GM10248 (cell line): ENCODE results near the gene ACTN4.

Source experiments
- CTCF ChIA-PET: fragments of 300-600 bp; sonication (Branson Sonifier 250); formaldehyde crosslinking; extraction: SDS; loops from one replicate; lab custom pipeline; 2021; ENCODE audit warnings: antibody characterized with exemption; lab: Yijun Ruan, JAX
- POLR2A ChIA-PET: fragments of 350-650 bp; sonication (Branson Sonifier 250); formaldehyde crosslinking; extraction: SDS; loops from one replicate; lab custom pipeline; 2020; ENCODE audit warnings: antibody characterized with exemption; lab: Yijun Ruan, JAX
- DNase-seq: peaks from one replicate; pipeline ENCODE4 v3.0.0; 2012; ENCODE audit errors: extremely low spot score
- TF ChIP-seq, protein P1 (sequence below): IDR thresholded peaks from 2 replicates; pipeline ENCODE4 v1.5.1; 2012; ENCODE audit warnings: mild to moderate bottlenecking, low read depth; ENCODE audit errors: extremely low read depth, missing control alignments, control extremely low read depth

ACTN4 gene

DNA sequence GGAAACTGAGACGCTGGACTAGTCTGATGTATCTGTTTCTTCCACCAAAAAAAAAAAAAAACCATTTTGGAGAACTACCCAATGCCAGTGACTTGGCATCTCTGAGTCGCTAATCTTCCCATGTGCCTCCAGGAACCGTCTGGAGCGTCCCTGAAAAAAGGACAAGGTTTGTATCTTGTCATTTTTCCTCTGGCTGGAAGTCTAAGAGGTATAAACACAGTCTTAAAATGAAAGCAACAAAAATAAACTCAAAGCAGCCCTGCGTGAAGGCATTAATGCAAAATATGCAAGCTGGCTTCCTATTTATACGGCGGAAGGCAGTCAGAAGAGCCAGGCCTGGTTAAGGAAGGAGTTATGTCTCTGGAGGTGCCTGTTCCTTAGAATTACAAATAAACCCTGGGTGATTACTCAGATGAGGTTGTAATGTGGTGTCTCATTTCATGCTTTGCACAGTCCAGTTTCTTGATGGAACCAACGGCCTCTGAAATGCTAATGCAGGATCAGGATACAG lies 20.3 kb downstream of the ACTN4 start:
- TF ChIP-seq, protein P1, sequence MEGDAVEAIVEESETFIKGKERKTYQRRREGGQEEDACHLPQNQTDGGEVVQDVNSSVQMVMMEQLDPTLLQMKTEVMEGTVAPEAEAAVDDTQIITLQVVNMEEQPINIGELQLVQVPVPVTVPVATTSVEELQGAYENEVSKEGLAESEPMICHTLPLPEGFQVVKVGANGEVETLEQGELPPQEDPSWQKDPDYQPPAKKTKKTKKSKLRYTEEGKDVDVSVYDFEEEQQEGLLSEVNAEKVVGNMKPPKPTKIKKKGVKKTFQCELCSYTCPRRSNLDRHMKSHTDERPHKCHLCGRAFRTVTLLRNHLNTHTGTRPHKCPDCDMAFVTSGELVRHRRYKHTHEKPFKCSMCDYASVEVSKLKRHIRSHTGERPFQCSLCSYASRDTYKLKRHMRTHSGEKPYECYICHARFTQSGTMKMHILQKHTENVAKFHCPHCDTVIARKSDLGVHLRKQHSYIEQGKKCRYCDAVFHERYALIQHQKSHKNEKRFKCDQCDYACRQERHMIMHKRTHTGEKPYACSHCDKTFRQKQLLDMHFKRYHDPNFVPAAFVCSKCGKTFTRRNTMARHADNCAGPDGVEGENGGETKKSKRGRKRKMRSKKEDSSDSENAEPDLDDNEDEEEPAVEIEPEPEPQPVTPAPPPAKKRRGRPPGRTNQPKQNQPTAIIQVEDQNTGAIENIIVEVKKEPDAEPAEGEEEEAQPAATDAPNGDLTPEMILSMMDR = no peak
- no peak for DNase-seq
- CTCF ChIA-PET = interaction anchor here (1.1 to 1.9 kb wide), 4 partner anchors 10 to 265 kb away, joined by 3 to 8 read pairs (median 3); partner anchors contain the start of gene FAM98C
- POLR2A ChIA-PET = interaction anchor here (1.0 kb wide), 1 partner anchor 21 kb away, joined by 3 read pairs; the partner anchor contains the start of gene ACTN4

GRCh38 chr19:38669552-38669951 lies 22.1 kb downstream of the ACTN4 start:
- ChIA-PET CTCF (interaction anchor here (1.0 to 3.5 kb wide), 7 partner anchors 10 to 260 kb away, joined by 3 to 19 read pairs (median 5); partner anchors contain the start of gene ACTN4), POLR2A (no interaction called here)
- TF ChIP-seq, protein P1 = no peak
- DNase-seq = no peak

- CTCF ChIA-PET = interaction anchor here (1.3 to 3.5 kb wide), 4 partner anchors 12 to 36 kb away, joined by 3 to 19 read pairs (median 8); no protein-coding TSS in a partner anchor
- TF ChIP-seq, protein P1 = no peak
- POLR2A ChIA-PET = no interaction called here
- DNase-seq = no peak
Observed at GRCh38 chr19:38670921-38671398, 23.5 kb downstream of the ACTN4 start.

- ChIA-PET CTCF (interaction anchor here (3.3 to 3.5 kb wide), 2 partner anchors 11 to 14 kb away, joined by 11 to 19 read pairs; no protein-coding TSS in a partner anchor), POLR2A (no interaction called here)
- no peak for DNase-seq
- TF ChIP-seq, protein P1 = no peak
Observed at GRCh38 chr19:38671654-38672053, 24.2 kb downstream of the ACTN4 start.

DNA sequence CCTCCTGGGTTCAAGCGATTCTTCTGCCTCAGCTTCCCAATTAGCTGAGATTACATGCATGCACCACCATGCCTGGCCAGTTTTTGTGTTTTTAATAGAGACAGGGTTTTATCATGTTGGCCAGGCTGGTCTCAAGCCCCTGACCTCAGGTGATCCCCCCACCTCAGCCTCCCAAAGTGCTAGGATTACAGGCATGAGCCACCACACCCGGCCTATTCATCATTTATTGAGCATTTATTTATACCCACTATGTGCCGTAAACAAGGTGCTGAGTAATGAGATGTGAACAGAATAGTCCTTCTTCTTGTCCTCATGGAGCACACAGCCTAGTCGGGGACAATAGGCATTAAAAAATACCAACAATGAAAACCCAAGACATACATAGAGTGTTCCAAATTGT lies 25.6 kb downstream of the ACTN4 start:
- TF ChIP-seq, protein P1 = no peak
- CTCF ChIA-PET = no interaction called here
- DNase-seq = no peak
- POLR2A ChIA-PET = no interaction called here

GRCh38 chr19:38674388-38675171 lies 27.1 kb downstream of the ACTN4 start:
- no peak for DNase-seq
- ChIA-PET CTCF (interaction anchor here (0.6 to 2.0 kb wide), 6 partner anchors 10 to 272 kb away, joined by 3 to 8 read pairs (median 4); partner anchors contain the start of gene FAM98C), POLR2A (no interaction called here)
- TF ChIP-seq, protein P1 = no peak
